Panc1 (cell line): Measurements from ENCODE around the gene POMT2. TPM values are rescaled to one million over a fixed set of nuclear protein-coding genes. Genes with fewer than 3 reads are reported as not detected.

Experiments
- ATAC-seq: fragments of 200-7000 bp; cut with Tn5 transposase; 2 replicates; pipeline ENCODE4 v1.9.1; 2020; ENCODE audit warnings: mild to moderate bottlenecking, moderate library complexity
- BruUV-seq: library from RNA; stranded (reverse); fragments of 400-500 nt; replicated peaks from 2 replicates; lab custom pipeline; 2021; lab: Mats Ljungman, UMichigan
- CTCF ChIA-PET: fragments of 300-600 bp; sonication (Branson Sonifier 250); formaldehyde crosslinking; loops from one replicate; lab custom pipeline; 2022; ENCODE audit warnings: antibody characterized with exemption; lab: Charles Lee
- POLR2A ChIA-PET: fragments of 300-600 bp; sonication (Branson Sonifier 250); formaldehyde crosslinking; loops from one replicate; lab custom pipeline; 2022; ENCODE audit warnings: antibody characterized with exemption; lab: Charles Lee
- DNase-seq: peaks from one replicate; pipeline ENCODE4 v3.0.0-alpha.2; 2010; ENCODE audit warnings: low read depth, low spot score
- H3K27ac ChIP-seq: 2 replicates; pipeline ENCODE4 v1.5.1; 2011; ENCODE audit warnings: mild to moderate bottlenecking, low read length, inconsistent platforms
- H3K27me3 ChIP-seq: fragments of 200-500 bp; sonication (Bioruptor generic); 2 replicates; pipeline ENCODE4 v1.6.0; 2014; ENCODE audit warnings: low read length, inconsistent platforms; ENCODE audit not compliant: control insufficient read depth, insufficient read depth
- H3K36me3 ChIP-seq: fragments of 200-500 bp; sonication (Bioruptor generic); 2 replicates; pipeline ENCODE4 v1.5.1; 2014; ENCODE audit warnings: inconsistent platforms, mild to moderate bottlenecking, low read length, moderate library complexity; ENCODE audit not compliant: control insufficient read depth, insufficient read depth
- H3K4me1 ChIP-seq: 2 replicates; pipeline ENCODE4 v1.5.1; 2011; ENCODE audit warnings: inconsistent platforms, mild to moderate bottlenecking, low read length, moderate library complexity; ENCODE audit not compliant: control insufficient read depth, insufficient read depth
- H3K4me3 ChIP-seq, 2 experiments: 2 replicates each; pipeline ENCODE4 v1.5.1; 2011 to 2012; ENCODE audit warnings: low read depth in 2 of 2, low read length in 2 of 2, mild to moderate bottlenecking in 2 of 2, inconsistent platforms in 1 of 2, moderate library complexity in 1 of 2
- H3K9me3 ChIP-seq: fragments of 200-500 bp; sonication (Bioruptor generic); 2 replicates; pipeline ENCODE4 v1.5.1; 2014; ENCODE audit warnings: low read depth, mild to moderate bottlenecking, inconsistent platforms, low read length, moderate library complexity; ENCODE audit not compliant: control insufficient read depth, insufficient read depth
- POLR2AphosphoS5 ChIP-seq: IDR thresholded peaks from 2 replicates; pipeline ENCODE4 v1.6.1; 2012; ENCODE audit warnings: mild to moderate bottlenecking, low read depth, low read length, moderate library complexity
- SIN3A ChIP-seq: IDR thresholded peaks from 2 replicates; pipeline ENCODE4 v1.6.1; 2012; ENCODE audit warnings: low read depth, mild to moderate bottlenecking, low read length, moderate library complexity, borderline replicate concordance; ENCODE audit not compliant: insufficient read depth
- TCF7L2 ChIP-seq: IDR thresholded peaks from 2 replicates; pipeline ENCODE4 v1.6.1; 2011; ENCODE audit warnings: mild to moderate bottlenecking, low read depth, low read length, inconsistent platforms
- in situ Hi-C: cut with HindIII; loops from 2 replicates; pipeline ENCODE4 v1.10.0; 2016; ENCODE audit warnings: low sequenced_read_pairs, low pct_unique_long_range_greater_than_20kb
- intact Hi-C: fragments of 100-400 bp; cut with micrococcal nuclease; formaldehyde crosslinking; loops from one replicate; pipeline ENCODE4 v1.10.0; 2022; ENCODE audit not compliant: unreplicated experiment
- total RNA-seq: library from RNA; stranded (reverse); gene quantifications from one replicate; pipeline ENCODE4 v1.2.1, GENCODE V29; 2021; ENCODE audit not compliant: unreplicated experiment
- TF ChIP-seq, protein P1 (sequence below), 2 experiments: IDR thresholded peaks; 2 replicates each; pipeline ENCODE4 v1.6.1; 2011 to 2012; ENCODE audit warnings: low read depth in 2 of 2, control low read depth in 1 of 2, low read length in 1 of 2, mild to moderate bottlenecking in 1 of 2, moderate library complexity in 1 of 2; ENCODE audit not compliant: insufficient read depth in 1 of 2
- TF ChIP-seq, protein P2 (sequence below): fragments of 450-650 bp; IDR thresholded peaks from 2 replicates; pipeline ENCODE4 v1.5.1; 2017; ENCODE audit warnings: mild to moderate bottlenecking

The POMT2 gene
- total RNA-seq, 1 experiment from 2014 or later = 43.5 TPM

DNA sequence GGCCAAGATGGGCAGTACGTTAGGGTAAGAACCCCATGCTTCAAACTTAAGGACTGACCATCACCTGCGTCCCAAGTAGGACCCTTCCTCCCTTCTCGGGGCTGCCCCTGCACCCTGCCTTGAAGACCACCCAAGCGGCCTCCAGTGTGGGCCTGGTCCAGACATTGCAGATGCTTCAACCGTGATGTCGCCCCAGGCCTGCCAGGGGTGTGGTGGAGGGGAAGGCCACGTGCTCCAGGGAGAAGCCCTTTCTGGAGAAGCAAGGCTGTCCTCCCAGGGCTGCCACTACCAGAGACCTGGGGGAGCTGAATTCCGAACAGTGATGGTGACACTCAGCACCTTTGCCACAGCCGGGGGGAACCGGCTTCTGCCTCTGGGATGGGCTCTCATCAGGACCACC lies 63.0 kb downstream of the POMT2 start:
- ChIA-PET POLR2A (no interaction called here), CTCF (no interaction called here)
- in situ Hi-C loops = no loop called here
- ATAC-seq = no peak
- no TSS peak for BruUV-seq
- Histone ChIP-seq H3K9me3 (no peaks in the 10 kb centered on the region), H3K4me1 (no peaks in the 10 kb centered on the region), H3K4me3 (no peak overlapping the region), H3K27me3 (no peaks in the 10 kb centered on the region), H3K27ac (no peak overlapping the region), H3K36me3 (no peaks in the 10 kb centered on the region)
- DNase-seq = no peak
- TF ChIP-seq, protein P1, sequence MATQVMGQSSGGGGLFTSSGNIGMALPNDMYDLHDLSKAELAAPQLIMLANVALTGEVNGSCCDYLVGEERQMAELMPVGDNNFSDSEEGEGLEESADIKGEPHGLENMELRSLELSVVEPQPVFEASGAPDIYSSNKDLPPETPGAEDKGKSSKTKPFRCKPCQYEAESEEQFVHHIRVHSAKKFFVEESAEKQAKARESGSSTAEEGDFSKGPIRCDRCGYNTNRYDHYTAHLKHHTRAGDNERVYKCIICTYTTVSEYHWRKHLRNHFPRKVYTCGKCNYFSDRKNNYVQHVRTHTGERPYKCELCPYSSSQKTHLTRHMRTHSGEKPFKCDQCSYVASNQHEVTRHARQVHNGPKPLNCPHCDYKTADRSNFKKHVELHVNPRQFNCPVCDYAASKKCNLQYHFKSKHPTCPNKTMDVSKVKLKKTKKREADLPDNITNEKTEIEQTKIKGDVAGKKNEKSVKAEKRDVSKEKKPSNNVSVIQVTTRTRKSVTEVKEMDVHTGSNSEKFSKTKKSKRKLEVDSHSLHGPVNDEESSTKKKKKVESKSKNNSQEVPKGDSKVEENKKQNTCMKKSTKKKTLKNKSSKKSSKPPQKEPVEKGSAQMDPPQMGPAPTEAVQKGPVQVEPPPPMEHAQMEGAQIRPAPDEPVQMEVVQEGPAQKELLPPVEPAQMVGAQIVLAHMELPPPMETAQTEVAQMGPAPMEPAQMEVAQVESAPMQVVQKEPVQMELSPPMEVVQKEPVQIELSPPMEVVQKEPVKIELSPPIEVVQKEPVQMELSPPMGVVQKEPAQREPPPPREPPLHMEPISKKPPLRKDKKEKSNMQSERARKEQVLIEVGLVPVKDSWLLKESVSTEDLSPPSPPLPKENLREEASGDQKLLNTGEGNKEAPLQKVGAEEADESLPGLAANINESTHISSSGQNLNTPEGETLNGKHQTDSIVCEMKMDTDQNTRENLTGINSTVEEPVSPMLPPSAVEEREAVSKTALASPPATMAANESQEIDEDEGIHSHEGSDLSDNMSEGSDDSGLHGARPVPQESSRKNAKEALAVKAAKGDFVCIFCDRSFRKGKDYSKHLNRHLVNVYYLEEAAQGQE (IDR thresholded peaks at IDR 0.05; ENCODE audit: insufficient read depth in 1 of 2, low read depth in 2 of 2, low read length in 1 of 2) = no peak
- TF ChIP-seq, protein P2, sequence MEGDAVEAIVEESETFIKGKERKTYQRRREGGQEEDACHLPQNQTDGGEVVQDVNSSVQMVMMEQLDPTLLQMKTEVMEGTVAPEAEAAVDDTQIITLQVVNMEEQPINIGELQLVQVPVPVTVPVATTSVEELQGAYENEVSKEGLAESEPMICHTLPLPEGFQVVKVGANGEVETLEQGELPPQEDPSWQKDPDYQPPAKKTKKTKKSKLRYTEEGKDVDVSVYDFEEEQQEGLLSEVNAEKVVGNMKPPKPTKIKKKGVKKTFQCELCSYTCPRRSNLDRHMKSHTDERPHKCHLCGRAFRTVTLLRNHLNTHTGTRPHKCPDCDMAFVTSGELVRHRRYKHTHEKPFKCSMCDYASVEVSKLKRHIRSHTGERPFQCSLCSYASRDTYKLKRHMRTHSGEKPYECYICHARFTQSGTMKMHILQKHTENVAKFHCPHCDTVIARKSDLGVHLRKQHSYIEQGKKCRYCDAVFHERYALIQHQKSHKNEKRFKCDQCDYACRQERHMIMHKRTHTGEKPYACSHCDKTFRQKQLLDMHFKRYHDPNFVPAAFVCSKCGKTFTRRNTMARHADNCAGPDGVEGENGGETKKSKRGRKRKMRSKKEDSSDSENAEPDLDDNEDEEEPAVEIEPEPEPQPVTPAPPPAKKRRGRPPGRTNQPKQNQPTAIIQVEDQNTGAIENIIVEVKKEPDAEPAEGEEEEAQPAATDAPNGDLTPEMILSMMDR = no peak
- TF ChIP-seq SIN3A = no peak
- no peak for TF ChIP-seq POLR2AphosphoS5
- TF ChIP-seq TCF7L2 = no peak
- intact Hi-C loops = no loop called here

DNA sequence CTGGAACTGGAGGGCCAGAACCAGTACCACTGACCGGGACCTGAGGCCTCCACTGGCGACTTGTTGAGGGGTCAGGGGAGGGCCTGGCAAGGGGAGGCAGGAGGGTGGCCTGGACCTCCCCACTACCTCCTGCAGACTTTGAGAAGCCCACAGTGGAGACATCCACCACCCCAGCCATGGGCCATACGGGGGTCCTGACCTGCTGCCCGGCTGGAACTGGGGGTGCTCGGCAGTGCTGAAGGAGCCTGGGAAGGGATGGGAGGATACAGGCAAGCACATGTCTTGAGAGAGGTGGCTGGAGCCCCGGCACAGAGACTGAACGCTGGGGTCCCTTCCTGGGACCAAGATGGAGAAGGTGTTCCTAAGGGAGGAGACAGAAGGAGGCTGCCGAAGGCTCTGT lies 64.0 kb downstream of the POMT2 start:
- POLR2A ChIA-PET = no interaction called here
- no peak overlapping the region for H3K27ac ChIP-seq
- no peaks in the 10 kb centered on the region for H3K36me3 ChIP-seq
- ATAC-seq = no peak
- BruUV-seq = no TSS peak
- CTCF ChIA-PET = no interaction called here
- no peak overlapping the region for H3K4me3 ChIP-seq
- no peaks in the 10 kb centered on the region for H3K4me1 ChIP-seq
- no peaks in the 10 kb centered on the region for H3K27me3 ChIP-seq
- intact Hi-C loops = no loop called here
- in situ Hi-C loops = no loop called here
- no peak for DNase-seq
- no peaks in the 10 kb centered on the region for H3K9me3 ChIP-seq
- TF ChIP-seq, protein P2 = no peak
- TF ChIP-seq TCF7L2 = no peak
- TF ChIP-seq POLR2AphosphoS5 = no peak
- no peak for TF ChIP-seq SIN3A
- TF ChIP-seq, protein P1 (IDR thresholded peaks at IDR 0.05; ENCODE audit: insufficient read depth in 1 of 2, low read depth in 2 of 2, low read length in 1 of 2) = no peak
